Loucy (cell line): ENCODE data around the gene SERINC3.

Source experiments
- CTCF ChIP-seq: fragments of 200-600 bp; sonication (generic); conservative IDR thresholded peaks from 2 replicates; pipeline ENCODE4 v1.5.1; 2014; ENCODE audit warnings: mild to moderate bottlenecking, antibody characterized with exemption, low read length
- EZH2phosphoT487 ChIP-seq: fragments of 200-600 bp; IDR thresholded peaks from 2 replicates; pipeline ENCODE4 v1.6.1; 2018; ENCODE audit warnings: antibody characterized with exemption, mild to moderate bottlenecking, moderate library complexity, borderline replicate concordance

GRCh38 chr20:44485830-44486198 is 36.1 kb downstream of the SERINC3 start:
- TF ChIP-seq CTCF, result no peak
- TF ChIP-seq EZH2phosphoT487, result no peak
